Transverse colon (tissue), 4 donors: ENCODE measurements around the gene GRB14. TPM values are rescaled to one million over a fixed set of nuclear protein-coding genes. Genes with fewer than 3 reads are reported as not detected.

Source experiments
- DNase-seq: peaks from one replicate; pipeline ENCODE4 v3.0.0-alpha.2; 2019
- H3K27ac ChIP-seq, 4 donors: fragments of 200-600 bp; sonication (generic); 2 replicates each; pipeline ENCODE4 v1.5.1; 2016 to 2018; ENCODE audit warnings: inconsistent platforms in 4 of 4
- H3K27me3 ChIP-seq: fragments of 200-600 bp; sonication (generic); 2 replicates; pipeline ENCODE4 v1.5.1; 2017; ENCODE audit warnings: inconsistent platforms
- H3K36me3 ChIP-seq, 4 donors: fragments of 200-600 bp; sonication (generic); 2 replicates each; pipeline ENCODE4 v1.5.1; 2017 to 2019; ENCODE audit warnings: inconsistent platforms in 4 of 4
- H3K4me1 ChIP-seq, 4 donors: fragments of 200-600 bp; sonication (generic); 2 replicates each; pipeline ENCODE4 v1.5.1; 2017 to 2020; ENCODE audit warnings: inconsistent platforms in 4 of 4
- H3K4me3 ChIP-seq, 4 donors: fragments of 200-600 bp; sonication (generic); 1 replicate in 1 of 4; 2 replicates in 3 of 4; pipeline versions ENCODE4 v1.5.1 to v1.6.1; 2017 to 2019; ENCODE audit warnings: inconsistent platforms in 4 of 4
- H3K9me3 ChIP-seq, 2 donors: fragments of 200-600 bp; sonication (generic); 2 replicates each; pipeline ENCODE4 v1.5.1; 2017 to 2019; ENCODE audit warnings: inconsistent platforms in 2 of 2
- CTCF ChIP-seq, 5 experiments: fragments of 200-600 bp in 3 of 5; fragments of 450-650 bp in 2 of 5; sonication (generic) in 3 of 5; IDR thresholded peaks; 1 replicate in 2 of 5; 2 replicates in 3 of 5; pipeline ENCODE4 v1.5.1; 2016 to 2017; ENCODE audit warnings: antibody characterized with exemption in 5 of 5, inconsistent platforms in 3 of 5, mild to moderate bottlenecking in 2 of 5, moderate library complexity in 1 of 5
- EP300 ChIP-seq: sonication (generic); formaldehyde crosslinking; IDR thresholded peaks from one replicate; pipeline ENCODE4 v1.6.1; 2017; ENCODE audit warnings: antibody characterized with exemption, low read depth
- POLR2A ChIP-seq: fragments of 450-650 bp; IDR thresholded peaks from one replicate; pipeline ENCODE4 v1.6.1; 2016; ENCODE audit warnings: antibody characterized with exemption, mild to moderate bottlenecking, moderate library complexity
- POLR2AphosphoS5 ChIP-seq, 3 donors: sonication (generic); formaldehyde crosslinking; IDR thresholded peaks; one replicate each; pipeline ENCODE4 v1.6.1; 2016; ENCODE audit warnings: antibody characterized with exemption in 3 of 3
- WGBS, 2 donors: methylation state at CpG; one replicate each; pipeline ENCODE4 v1.1.5; 2018; ENCODE audit warnings: low coverage in 1 of 2; 5-methylcytosine and 5-hydroxymethylcytosine counted together
- in situ Hi-C, 4 donors: fragments of 200-750 bp; cut with MboI; loops; one replicate each; pipeline versions ENCODE4 v1.15.0 to v1.15.1; 2017; ENCODE audit warnings: low sequenced_read_pairs in 3 of 4, low pct_ligation_motif_present in 1 of 4, low pct_unique_long_range_greater_than_20kb in 1 of 4
- intact Hi-C: fragments of 100-400 bp; cut with DNase I; formaldehyde crosslinking; loops from one replicate; pipeline ENCODE4 v1.15.1; 2023; ENCODE audit warnings: low total_unique reads
- total RNA-seq, 4 donors: library from RNA; depleted of rRNA; stranded (reverse); fragments of >200 nt; gene quantifications; one replicate each; pipeline ENCODE4 v1.1.0, GENCODE V29; 2016

The GRB14 gene
- total RNA-seq, 4 donors from 2014 or later: 2.5 to 3.4 TPM; not detected in 2

- 69 to 82% methylated on average over 4 of the region's 4 CpGs for WGBS, 2 donors
- intact Hi-C loops (no loop called here), in situ Hi-C loops (loop anchor here in 1 of 4 donors (25.0 kb wide), 1 partner anchor 143 kb away; no protein-coding TSS in a partner anchor)
These were observed 51.9 kb downstream of the GRB14 start for GRCh38 chr2:164569378-164569777.

GRCh38 chr2:164568317-164568716, 53.0 kb downstream of the GRB14 start:
- in situ Hi-C loops: loop anchor here in 1 of 4 donors (25.0 kb wide), 1 partner anchor 144 kb away; no protein-coding TSS in a partner anchor
- intact Hi-C loops: no loop called here
- no peaks in the 10 kb centered on the region for H3K9me3 ChIP-seq
- no peak for TF ChIP-seq POLR2AphosphoS5 (IDR thresholded peaks at IDR 0.05)
- no peak for TF ChIP-seq CTCF (IDR thresholded peaks at IDR 0.05)
- TF ChIP-seq POLR2A: no peak
- TF ChIP-seq EP300: no peak
- H3K27ac ChIP-seq: no peak overlapping the region
- H3K4me3 ChIP-seq: no peak overlapping the region
- WGBS, 2 donors: 47 to 75% methylated on average over 5 of the region's 5 CpGs
- no peaks in the 10 kb centered on the region for H3K36me3 ChIP-seq
- H3K27me3 ChIP-seq: no peaks in the 10 kb centered on the region
- no peak for DNase-seq
- H3K4me1 ChIP-seq: no peaks in the 10 kb centered on the region

More at GRCh38 chr2:164569378-164569777, 51.9 kb downstream of the GRB14 start:
- no peaks in the 10 kb centered on the region for H3K27me3 ChIP-seq
- no peak overlapping the region for H3K27ac ChIP-seq
- H3K36me3 ChIP-seq: no peaks in the 10 kb centered on the region
- DNase-seq: no peak
- H3K4me1 ChIP-seq: no peaks in the 10 kb centered on the region
- H3K9me3 ChIP-seq: no peaks in the 10 kb centered on the region
- TF ChIP-seq POLR2A: no peak
- TF ChIP-seq POLR2AphosphoS5 (IDR thresholded peaks at IDR 0.05): no peak
- TF ChIP-seq EP300: no peak
- TF ChIP-seq CTCF (IDR thresholded peaks at IDR 0.05): no peak
- H3K4me3 ChIP-seq: no peak overlapping the region

DNA sequence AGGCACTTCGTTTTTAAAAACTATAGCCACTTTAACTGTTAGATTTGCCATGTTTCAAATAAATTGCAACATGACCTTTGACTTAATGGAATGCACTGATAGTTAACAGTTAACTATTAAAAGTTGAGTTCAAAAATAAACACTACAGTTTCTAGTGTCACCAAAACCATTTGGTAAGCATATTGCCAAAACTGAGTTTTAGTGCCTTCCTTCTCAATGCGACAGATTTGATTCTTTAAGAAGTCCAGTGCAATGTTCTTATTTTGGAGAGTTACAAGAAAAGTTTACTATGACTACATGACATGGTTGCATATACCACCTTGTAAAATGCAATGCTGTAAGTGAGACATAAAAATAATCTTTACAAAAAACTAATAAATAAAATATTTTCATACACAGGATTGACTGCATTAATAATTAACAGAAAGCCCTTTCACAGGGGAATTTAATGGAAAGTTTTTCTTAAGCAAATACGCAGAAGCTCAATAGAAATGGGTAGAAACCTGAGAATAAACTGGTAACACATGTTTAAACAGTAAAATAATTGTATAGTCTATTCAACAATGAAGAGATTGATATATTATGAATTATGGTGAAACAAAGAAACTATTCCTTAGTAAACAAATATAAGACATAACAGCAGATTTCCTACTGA, 53.8 kb downstream of the GRB14 start:
- WGBS, 2 donors: 74 to 77% methylated on average over 3 of the region's 3 CpGs

More for the DNA sequence above, 53.8 kb downstream of the GRB14 start:
- intact Hi-C loops: no loop called here
- no peaks in the 10 kb centered on the region for H3K36me3 ChIP-seq
- no peaks in the 10 kb centered on the region for H3K27me3 ChIP-seq
- H3K4me1 ChIP-seq: no peaks in the 10 kb centered on the region
- no peaks in the 10 kb centered on the region for H3K9me3 ChIP-seq
- no peak overlapping the region for H3K27ac ChIP-seq
- TF ChIP-seq EP300 (no peak), POLR2AphosphoS5 (IDR thresholded peaks at IDR 0.05) (no peak), CTCF (IDR thresholded peaks at IDR 0.05) (no peak), POLR2A (no peak)
- DNase-seq: no peak
- no peak overlapping the region for H3K4me3 ChIP-seq
- in situ Hi-C loops: loop anchor here in 1 of 4 donors (25.0 kb wide), 1 partner anchor 145 kb away; no protein-coding TSS in a partner anchor
